ENCODE data around the gene LMLN. TPM values are rescaled to one million over a fixed set of nuclear protein-coding genes. Genes with fewer than 3 reads are reported as not detected.
A peak's percentile ranks its signal among the peaks of the same experiment; 100 is the strongest.

LMLN gene
- polyA plus RNA-seq, 1 of the 3 experiments (the other 2 are of a cell fraction), result 7.4 TPM

DNA sequence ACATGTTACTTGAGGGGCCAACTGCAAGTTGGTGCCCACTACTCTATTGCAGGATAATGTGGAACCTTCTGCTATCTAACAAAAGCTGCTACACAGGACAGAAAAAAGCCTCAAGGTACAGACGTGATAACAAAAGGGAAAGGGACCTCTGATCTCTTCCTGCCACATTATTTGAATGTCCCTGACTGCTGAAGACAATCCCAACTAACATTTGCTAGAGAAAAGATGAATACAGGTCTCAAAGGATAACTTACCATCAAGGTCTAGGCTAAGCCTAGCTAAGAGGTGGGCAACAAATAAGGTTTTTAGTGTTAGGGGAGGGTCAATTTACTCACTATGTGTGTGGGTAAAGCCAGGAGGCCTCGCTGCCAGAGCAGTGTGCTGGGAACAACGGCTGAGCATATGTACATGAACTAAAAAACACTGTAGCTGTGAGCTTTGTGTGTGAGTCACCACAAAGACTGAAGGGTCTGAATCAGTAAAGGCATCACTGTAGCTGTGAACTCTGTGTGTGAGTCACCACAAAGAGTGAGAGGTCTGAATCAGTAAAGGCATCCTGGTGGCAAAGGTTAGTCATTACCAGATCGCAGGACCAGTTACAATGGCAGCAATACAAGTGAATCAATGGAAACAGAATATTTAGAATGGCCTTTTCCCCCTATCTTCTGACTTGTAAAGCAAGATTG, 111.7 kb downstream of the LMLN start (continued):
- TF ChIP-seq CTCF (IDR thresholded peaks at IDR 0.05) (peak; percentile 41), USF2 (IDR thresholded peaks at IDR 0.05; ENCODE audit: borderline replicate concordance, low read depth, low read length) (no peak)
- TF ChIP-seq, protein P1, sequence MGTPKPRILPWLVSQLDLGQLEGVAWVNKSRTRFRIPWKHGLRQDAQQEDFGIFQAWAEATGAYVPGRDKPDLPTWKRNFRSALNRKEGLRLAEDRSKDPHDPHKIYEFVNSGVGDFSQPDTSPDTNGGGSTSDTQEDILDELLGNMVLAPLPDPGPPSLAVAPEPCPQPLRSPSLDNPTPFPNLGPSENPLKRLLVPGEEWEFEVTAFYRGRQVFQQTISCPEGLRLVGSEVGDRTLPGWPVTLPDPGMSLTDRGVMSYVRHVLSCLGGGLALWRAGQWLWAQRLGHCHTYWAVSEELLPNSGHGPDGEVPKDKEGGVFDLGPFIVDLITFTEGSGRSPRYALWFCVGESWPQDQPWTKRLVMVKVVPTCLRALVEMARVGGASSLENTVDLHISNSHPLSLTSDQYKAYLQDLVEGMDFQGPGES (IDR thresholded peaks at IDR 0.05; ENCODE audit: low read depth, low read length), result no peak

DNA sequence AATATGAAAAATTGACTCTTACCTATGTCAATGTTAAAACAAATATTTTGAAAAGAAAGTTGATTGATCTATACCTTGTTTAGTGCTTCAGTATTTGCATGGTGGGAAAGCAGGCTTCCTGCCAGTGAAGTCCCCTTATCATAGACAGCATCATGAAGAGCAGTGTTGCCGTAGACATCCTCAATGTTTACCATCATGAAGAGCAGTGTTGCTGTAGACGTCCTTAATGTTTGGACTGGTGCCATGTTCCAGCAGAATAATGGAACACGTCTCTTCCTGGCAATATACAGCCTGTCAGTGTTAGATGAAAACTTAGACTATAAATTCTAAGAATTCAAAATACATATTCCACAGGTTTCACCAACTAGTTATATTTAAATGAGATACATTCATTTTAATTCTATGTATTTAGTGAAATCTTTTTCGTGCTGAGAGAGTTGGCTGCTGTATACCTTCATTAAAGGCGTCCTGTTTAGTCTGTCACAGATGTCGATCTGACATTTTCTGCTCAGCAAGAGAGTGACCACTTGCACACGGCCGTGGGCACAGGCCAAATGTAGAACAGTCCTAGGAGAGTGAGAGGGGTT, 116.8 kb downstream of the LMLN start:
- ChIA-PET POLR2A (no interaction called here), CTCF (interaction anchor here (1.5 kb wide), 1 partner anchor 17 kb away, joined by 6 read pairs; no protein-coding TSS in a partner anchor)
- H3K9me3 ChIP-seq, result no peaks in the 10 kb centered on the region
- no peaks in the 10 kb centered on the region for H3K79me2 ChIP-seq (ENCODE audit: insufficient read depth)
- H3K9me2 ChIP-seq, result no peaks in the 10 kb centered on the region
- H4K20me1 ChIP-seq (ENCODE audit: insufficient read depth), result no peaks in the 10 kb centered on the region
- TF ChIP-seq FOXM1 (IDR thresholded peaks at IDR 0.05; ENCODE audit: low read depth) (no peak), USF1 (IDR thresholded peaks at IDR 0.05; ENCODE audit: borderline replicate concordance, low read depth) (no peak)
- WGBS (ENCODE audit: low lambda C conversion rate), result 2% methylated on average over 8 of the region's 8 CpGs
- H3K27ac ChIP-seq (ENCODE audit: low read depth in 2 of 2, low read length in 1 of 2), result no peak overlapping the region
- no peaks in the 10 kb centered on the region for H3F3A ChIP-seq (replicated peaks; ENCODE audit: insufficient read depth)
- peaks cover 53% of the 10 kb centered on the region for H3K27me3 ChIP-seq (ENCODE audit: insufficient read depth)
- H3K4me1 ChIP-seq (ENCODE audit: control insufficient read depth in 1 of 2, insufficient read depth in 2 of 2, low read depth in 1 of 2, low read length in 1 of 2), result no peaks in the 10 kb centered on the region; a peak in 1 of 4 replicates
- no peak overlapping the region for H2AFZ ChIP-seq (ENCODE audit: low read depth)
- H3K36me3 ChIP-seq (replicated peaks in 1 of 2; ENCODE audit: control insufficient read depth in 1 of 2, insufficient read depth in 2 of 2, low read length in 1 of 2), result no peaks in the 10 kb centered on the region
- no peak overlapping the region for H3K9ac ChIP-seq
- no peak overlapping the region for H3K4me3 ChIP-seq (ENCODE audit: low read depth in 2 of 2, low read length in 1 of 2)
- DNase-seq, result no peak
- H3K4me2 ChIP-seq, result no peak overlapping the region

Data from SK-N-SH (cell line).